ENCODE measurements around the gene FAM149A. TPM values are rescaled to one million over a fixed set of nuclear protein-coding genes. Genes with fewer than 3 reads are reported as not detected.

The FAM149A gene
- total and polyA plus RNA-seq, 4 donors = 12.0 to 27.1 (median 15.0) TPM

DNA sequence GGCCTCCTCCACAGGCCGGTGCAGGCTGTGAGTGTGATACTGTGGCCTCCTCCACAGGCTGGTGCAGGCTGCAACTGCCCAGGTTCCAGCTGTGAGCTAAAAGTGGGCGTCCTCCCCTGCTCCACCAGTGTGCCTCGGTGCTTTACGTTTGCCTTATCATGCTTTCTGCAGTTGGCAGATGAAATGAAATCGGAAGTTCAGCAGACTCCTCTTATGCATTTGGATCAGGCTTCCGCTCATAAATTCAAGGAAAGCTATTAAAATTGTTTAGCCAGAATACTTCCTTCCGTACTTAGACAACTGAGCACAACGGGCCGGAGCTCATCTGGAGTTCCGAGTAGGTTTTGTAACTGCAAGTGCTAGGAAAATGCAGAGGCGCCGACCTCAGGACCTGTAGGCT, 98.9 kb downstream of the FAM149A start:
- peaks cover 0 to 3% (median 0%) of the 10 kb centered on the region in 4 donors for H3K4me1 ChIP-seq (ENCODE audit: control insufficient read depth in 4 of 4, insufficient read depth in 4 of 4, low read length in 3 of 4)
- 77% methylated on average over 12 of the region's 12 CpGs for WGBS
- peaks cover 0 to 38% (median 31%) of the 10 kb centered on the region in 4 donors for H3K36me3 ChIP-seq (ENCODE audit: control insufficient read depth in 4 of 4, insufficient read depth in 3 of 4, low read depth in 1 of 4, low read length in 3 of 4)
- DNase-seq (ENCODE audit: low spot score) = no peak
- H3K27ac ChIP-seq (ENCODE audit: low read depth in 1 of 2, low read length in 2 of 2) = no peak overlapping the region
- no peak overlapping the region for H3K9ac ChIP-seq (ENCODE audit: low read depth in 1 of 2, low read length in 2 of 2)
- H3K4me3 ChIP-seq (ENCODE audit: low read depth in 1 of 3, low read length in 3 of 3) = no peak overlapping the region
- no peaks in the 10 kb centered on the region for H3K9me3 ChIP-seq (ENCODE audit: control insufficient read depth in 4 of 4, low read length in 3 of 4)
- H3K27me3 ChIP-seq (ENCODE audit: control insufficient read depth in 4 of 4, insufficient read depth in 4 of 4, low read length in 3 of 4) = no peaks in the 10 kb centered on the region
- TF ChIP-seq, protein P1, sequence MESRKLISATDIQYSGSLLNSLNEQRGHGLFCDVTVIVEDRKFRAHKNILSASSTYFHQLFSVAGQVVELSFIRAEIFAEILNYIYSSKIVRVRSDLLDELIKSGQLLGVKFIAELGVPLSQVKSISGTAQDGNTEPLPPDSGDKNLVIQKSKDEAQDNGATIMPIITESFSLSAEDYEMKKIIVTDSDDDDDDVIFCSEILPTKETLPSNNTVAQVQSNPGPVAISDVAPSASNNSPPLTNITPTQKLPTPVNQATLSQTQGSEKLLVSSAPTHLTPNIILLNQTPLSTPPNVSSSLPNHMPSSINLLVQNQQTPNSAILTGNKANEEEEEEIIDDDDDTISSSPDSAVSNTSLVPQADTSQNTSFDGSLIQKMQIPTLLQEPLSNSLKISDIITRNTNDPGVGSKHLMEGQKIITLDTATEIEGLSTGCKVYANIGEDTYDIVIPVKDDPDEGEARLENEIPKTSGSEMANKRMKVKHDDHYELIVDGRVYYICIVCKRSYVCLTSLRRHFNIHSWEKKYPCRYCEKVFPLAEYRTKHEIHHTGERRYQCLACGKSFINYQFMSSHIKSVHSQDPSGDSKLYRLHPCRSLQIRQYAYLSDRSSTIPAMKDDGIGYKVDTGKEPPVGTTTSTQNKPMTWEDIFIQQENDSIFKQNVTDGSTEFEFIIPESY (IDR thresholded peaks at IDR 0.05) = no peak
- TF ChIP-seq TAF1 (conservative IDR thresholded peaks at IDR 0.05) = no peak
- no peak for TF ChIP-seq RXRA (IDR thresholded peaks at IDR 0.05)
- no peak for TF ChIP-seq HNF4G (IDR thresholded peaks at IDR 0.05)
- TF ChIP-seq HNF4A (conservative IDR thresholded peaks at IDR 0.05) = no peak

GRCh38 chr4:186204103-186204559, 99.6 kb downstream of the FAM149A start:
- no peak overlapping the region for H3K9ac ChIP-seq (ENCODE audit: low read depth in 1 of 2, low read length in 2 of 2)
- WGBS = 82% methylated on average over 45 of the region's 45 CpGs
- peak overlapping the region; percentile 19 to 44 for H3K27ac ChIP-seq (ENCODE audit: low read depth in 1 of 2, low read length in 2 of 2)
- H3K4me1 ChIP-seq (ENCODE audit: control insufficient read depth in 4 of 4, insufficient read depth in 4 of 4, low read length in 3 of 4) = peaks cover 0 to 3% (median 0%) of the 10 kb centered on the region in 4 donors
- H3K9me3 ChIP-seq (ENCODE audit: control insufficient read depth in 4 of 4, low read length in 3 of 4) = no peaks in the 10 kb centered on the region
- no peak for TF ChIP-seq FOXA1 (IDR thresholded peaks at IDR 0.05)
- TF ChIP-seq, protein P2, sequence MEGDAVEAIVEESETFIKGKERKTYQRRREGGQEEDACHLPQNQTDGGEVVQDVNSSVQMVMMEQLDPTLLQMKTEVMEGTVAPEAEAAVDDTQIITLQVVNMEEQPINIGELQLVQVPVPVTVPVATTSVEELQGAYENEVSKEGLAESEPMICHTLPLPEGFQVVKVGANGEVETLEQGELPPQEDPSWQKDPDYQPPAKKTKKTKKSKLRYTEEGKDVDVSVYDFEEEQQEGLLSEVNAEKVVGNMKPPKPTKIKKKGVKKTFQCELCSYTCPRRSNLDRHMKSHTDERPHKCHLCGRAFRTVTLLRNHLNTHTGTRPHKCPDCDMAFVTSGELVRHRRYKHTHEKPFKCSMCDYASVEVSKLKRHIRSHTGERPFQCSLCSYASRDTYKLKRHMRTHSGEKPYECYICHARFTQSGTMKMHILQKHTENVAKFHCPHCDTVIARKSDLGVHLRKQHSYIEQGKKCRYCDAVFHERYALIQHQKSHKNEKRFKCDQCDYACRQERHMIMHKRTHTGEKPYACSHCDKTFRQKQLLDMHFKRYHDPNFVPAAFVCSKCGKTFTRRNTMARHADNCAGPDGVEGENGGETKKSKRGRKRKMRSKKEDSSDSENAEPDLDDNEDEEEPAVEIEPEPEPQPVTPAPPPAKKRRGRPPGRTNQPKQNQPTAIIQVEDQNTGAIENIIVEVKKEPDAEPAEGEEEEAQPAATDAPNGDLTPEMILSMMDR (IDR thresholded peaks at IDR 0.05; ENCODE audit: low read depth, low read length, missing input control) = no peak
- TF ChIP-seq RXRA (IDR thresholded peaks at IDR 0.05) = no peak
- no peak for TF ChIP-seq HNF4A (conservative IDR thresholded peaks at IDR 0.05)
- no peak for TF ChIP-seq HNF4G (IDR thresholded peaks at IDR 0.05)
- no peak for TF ChIP-seq RAD21 (IDR thresholded peaks at IDR 0.05)
- no peaks in the 10 kb centered on the region for H3K27me3 ChIP-seq (ENCODE audit: control insufficient read depth in 4 of 4, insufficient read depth in 4 of 4, low read length in 3 of 4)
- no peak overlapping the region for H3K4me3 ChIP-seq (ENCODE audit: low read depth in 1 of 3, low read length in 3 of 3)
- DNase-seq (ENCODE audit: low spot score) = no peak
- H3K36me3 ChIP-seq (ENCODE audit: control insufficient read depth in 4 of 4, insufficient read depth in 3 of 4, low read depth in 1 of 4, low read length in 3 of 4) = peaks cover 0 to 38% (median 34%) of the 10 kb centered on the region in 4 donors

DNA sequence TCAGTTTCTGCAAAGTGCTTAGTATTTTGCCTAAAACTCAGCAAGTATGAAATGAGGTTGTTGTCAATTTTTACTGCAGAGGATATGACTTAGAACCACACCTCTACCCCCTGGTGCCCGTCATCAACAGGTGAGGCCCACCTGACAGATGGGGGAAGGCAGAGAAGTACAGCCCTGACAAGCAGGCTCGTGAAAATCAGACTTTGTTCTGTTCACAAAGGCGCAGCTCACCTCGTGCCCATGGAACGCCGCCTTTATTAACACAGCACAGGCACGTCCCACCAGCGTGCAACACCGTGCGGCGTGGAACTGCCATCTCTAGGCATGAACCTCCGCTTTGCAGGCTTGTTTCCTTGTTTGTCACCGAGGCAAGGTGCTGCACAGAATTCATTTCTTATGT, 100.2 kb downstream of the FAM149A start:
- H3K4me3 ChIP-seq (ENCODE audit: low read depth in 1 of 3, low read length in 3 of 3) = no peak overlapping the region
- peaks cover 0 to 3% (median 0%) of the 10 kb centered on the region in 4 donors for H3K4me1 ChIP-seq (ENCODE audit: control insufficient read depth in 4 of 4, insufficient read depth in 4 of 4, low read length in 3 of 4)
- H3K9ac ChIP-seq (ENCODE audit: low read depth in 1 of 2, low read length in 2 of 2) = no peak overlapping the region
- 74% methylated on average over 13 of the region's 13 CpGs for WGBS
- no peaks in the 10 kb centered on the region for H3K9me3 ChIP-seq (ENCODE audit: control insufficient read depth in 4 of 4, low read length in 3 of 4)
- H3K27ac ChIP-seq (ENCODE audit: low read depth in 1 of 2, low read length in 2 of 2) = peak overlapping the region; percentile 19 to 44
- peaks cover 0 to 42% (median 39%) of the 10 kb centered on the region in 4 donors for H3K36me3 ChIP-seq (ENCODE audit: control insufficient read depth in 4 of 4, insufficient read depth in 3 of 4, low read depth in 1 of 4, low read length in 3 of 4)
- H3K27me3 ChIP-seq (ENCODE audit: control insufficient read depth in 4 of 4, insufficient read depth in 4 of 4, low read length in 3 of 4) = no peaks in the 10 kb centered on the region
- TF ChIP-seq HNF4G (IDR thresholded peaks at IDR 0.05) = no peak
- no peak for TF ChIP-seq EGR1 (IDR thresholded peaks at IDR 0.05; ENCODE audit: low read depth in 2 of 2)
- TF ChIP-seq RAD21 (IDR thresholded peaks at IDR 0.05) = no peak
- no peak for TF ChIP-seq NR2F2 (IDR thresholded peaks at IDR 0.05)
- peak; percentile 7 to 17 for TF ChIP-seq HNF4A (conservative IDR thresholded peaks at IDR 0.05)
- no peak for TF ChIP-seq YY1 (IDR thresholded peaks at IDR 0.05)
- TF ChIP-seq, protein P3, sequence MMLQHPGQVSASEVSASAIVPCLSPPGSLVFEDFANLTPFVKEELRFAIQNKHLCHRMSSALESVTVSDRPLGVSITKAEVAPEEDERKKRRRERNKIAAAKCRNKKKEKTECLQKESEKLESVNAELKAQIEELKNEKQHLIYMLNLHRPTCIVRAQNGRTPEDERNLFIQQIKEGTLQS (IDR thresholded peaks at IDR 0.05) = no peak
- DNase-seq (ENCODE audit: low spot score) = no peak

Measured in liver (tissue), 9 donors.